Fibroblast of the aortic adventitia (primary cell): ENCODE results near the gene MYO5B. TPM values are rescaled to one million over a fixed set of nuclear protein-coding genes. Genes with fewer than 3 reads are reported as not detected.

ENCODE experiments used
- DNase-seq: peaks from one replicate; pipeline ENCODE4 v3.0.0-alpha.2; 2010; ENCODE audit warnings: low read depth
- H3K4me3 ChIP-seq: 2 replicates; pipeline ENCODE4 v1.5.1; 2011; ENCODE audit warnings: low read depth, mild to moderate bottlenecking, control low read depth, low read length, moderate library complexity
- CTCF ChIP-seq: IDR thresholded peaks from 2 replicates; pipeline ENCODE4 v1.5.1; 2011; ENCODE audit warnings: mild to moderate bottlenecking, low read length, control low read depth, inconsistent platforms; ENCODE audit not compliant: insufficient read depth
- total RNA-seq: library from RNA; depleted of rRNA; stranded (reverse); fragments of >200 nt; gene quantifications from 2 replicates; pipeline ENCODE4 v1.2.3, GENCODE V29; 2012; ENCODE audit warnings: low replicate concordance

The MYO5B gene
- total RNA-seq, 1 donor = 0.09 TPM

GRCh38 chr18:49910986-49911385, 284.0 kb downstream of the MYO5B start:
- TF ChIP-seq CTCF = no peak
- no peak for DNase-seq
- H3K4me3 ChIP-seq = no peak overlapping the region

GRCh38 chr18:49910019-49910418, 284.9 kb downstream of the MYO5B start:
- H3K4me3 ChIP-seq = no peak overlapping the region
- TF ChIP-seq CTCF = no peak
- DNase-seq = no peak

GRCh38 chr18:49907346-49907929, 287.5 kb downstream of the MYO5B start:
- no peak for TF ChIP-seq CTCF
- DNase-seq = peak; percentile 24

GRCh38 chr18:49905771-49906170, 289.2 kb downstream of the MYO5B start:
- TF ChIP-seq CTCF = no peak
- DNase-seq = no peak

More at GRCh38 chr18:49907346-49907929, 287.5 kb downstream of the MYO5B start:
- no peak overlapping the region for H3K4me3 ChIP-seq

GRCh38 chr18:49904871-49905555, 289.9 kb downstream of the MYO5B start:
- no peak for DNase-seq
- TF ChIP-seq CTCF = no peak
- H3K4me3 ChIP-seq = no peak overlapping the region

More at GRCh38 chr18:49905771-49906170, 289.2 kb downstream of the MYO5B start:
- no peak overlapping the region for H3K4me3 ChIP-seq

- TF ChIP-seq CTCF = no peak
- no peak for DNase-seq
- H3K4me3 ChIP-seq = no peak overlapping the region
Observed at GRCh38 chr18:49901862-49902340, 293.0 kb downstream of the MYO5B start.
